Bone marrow (tissue), 2 donors: ENCODE results near the gene SFSWAP.
"Not testable (repeated sequence)": the region's sequence is repeated elsewhere in the genome, so short reads cannot be mapped to it uniquely, and the experiment has no call there.

Source experiments
- DNase-seq, 2 donors: peaks; one replicate each; lab custom pipeline; 2025; lab: John Stamatoyannopoulos, UW

The SFSWAP gene

GRCh38 chr12:131679816-131680215 is 31.1 kb upstream of the SFSWAP start:
- not testable (repeated sequence) for DNase-seq

DNA sequence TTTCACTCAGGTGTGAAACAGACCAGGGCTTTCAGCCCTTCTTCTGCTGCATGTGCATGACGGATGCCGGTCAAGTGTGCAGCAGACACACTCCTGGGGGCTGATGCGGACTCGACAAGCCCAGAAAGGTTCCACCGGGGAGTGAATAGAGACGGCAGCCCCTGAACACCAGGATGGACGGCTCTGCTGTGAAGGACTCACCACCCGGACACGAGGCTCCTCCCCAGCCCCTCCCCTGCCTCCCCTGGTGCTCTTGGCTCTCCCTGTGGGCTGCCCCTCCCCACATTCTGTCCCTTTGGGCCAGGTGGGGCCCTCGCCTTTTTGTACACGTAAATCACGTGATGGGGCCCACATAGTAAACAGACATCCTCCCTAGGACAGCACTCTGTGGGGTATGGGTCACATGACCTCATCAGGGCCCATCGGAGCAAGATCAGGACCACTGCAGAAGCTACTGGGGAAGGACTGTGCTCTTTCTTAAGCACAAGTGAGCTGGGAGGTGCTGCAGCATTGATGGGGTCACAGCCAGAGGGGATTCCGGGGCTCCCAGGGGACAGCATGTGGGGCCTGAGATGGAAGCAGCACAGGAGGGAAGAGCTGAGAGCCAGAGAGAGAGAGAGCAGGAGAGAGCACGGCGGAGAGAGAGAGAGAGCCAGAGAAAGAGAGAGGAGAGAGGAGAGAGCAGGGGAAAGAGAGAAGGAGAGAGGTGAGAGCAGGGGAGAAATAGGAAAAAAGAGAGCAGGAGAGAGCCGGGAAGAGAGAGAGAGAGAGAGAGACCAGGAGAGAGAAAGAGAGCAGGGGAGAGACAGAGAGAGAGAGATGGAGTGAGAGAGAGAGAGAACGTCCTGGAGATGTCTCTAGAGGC is 30.3 kb upstream of the SFSWAP start:
- DNase-seq, result not testable (repeated sequence)

DNA sequence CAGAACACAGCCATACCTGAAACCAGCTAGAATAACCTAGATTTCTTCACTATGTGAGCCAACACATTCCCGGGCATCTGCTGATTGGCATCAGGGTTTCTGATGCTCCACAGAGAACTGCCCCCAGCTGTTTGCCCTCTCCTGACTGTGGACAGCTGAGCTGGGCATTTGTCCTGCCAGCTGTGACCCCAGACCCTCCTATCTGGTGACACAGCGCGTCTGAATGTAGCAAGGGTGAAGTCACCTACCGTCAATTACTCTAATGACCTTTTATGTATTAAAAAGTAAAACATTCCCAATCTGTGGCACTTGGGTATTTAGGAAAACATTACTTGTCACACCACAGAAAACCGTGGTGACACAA is 29.7 kb upstream of the SFSWAP start:
- no peak for DNase-seq

DNA sequence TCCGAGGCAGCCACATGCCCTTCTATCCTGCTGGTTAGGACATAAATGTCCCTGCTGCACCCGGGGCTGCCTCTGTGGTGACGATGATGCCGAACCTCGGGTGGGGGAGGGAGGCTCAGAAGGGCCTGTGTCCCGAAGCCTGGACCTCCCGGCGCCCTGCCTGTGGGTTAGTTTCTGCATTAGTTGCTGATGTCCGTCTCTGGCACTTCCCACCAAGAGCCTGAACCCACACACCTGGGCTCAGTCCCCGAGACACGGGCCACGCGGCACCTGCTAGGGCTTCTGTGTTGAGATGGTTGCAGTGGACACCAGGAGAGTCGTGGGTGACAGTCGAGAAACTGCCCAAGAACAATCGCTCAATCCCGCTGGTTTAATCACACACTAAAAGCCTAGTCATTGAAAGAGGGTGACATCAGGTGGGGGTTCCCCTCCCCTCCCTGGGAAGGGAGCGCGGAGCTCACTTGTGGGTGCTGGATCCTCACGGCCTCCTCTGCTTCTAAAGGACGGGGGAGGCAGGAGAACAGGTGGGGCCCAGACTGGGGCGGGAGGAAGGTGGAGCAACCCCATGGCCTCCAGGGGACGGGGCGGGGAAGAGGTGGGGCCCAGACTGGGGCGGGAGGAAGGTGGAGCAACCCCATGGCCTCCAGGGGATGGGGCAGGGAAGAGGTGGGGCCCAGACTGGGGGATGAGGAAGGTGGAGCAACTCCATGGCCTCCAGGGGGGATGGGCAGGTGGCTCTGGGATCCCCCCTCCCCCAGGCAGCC is 29.0 kb upstream of the SFSWAP start:
- peak; percentile 13 to 51 for DNase-seq

DNA sequence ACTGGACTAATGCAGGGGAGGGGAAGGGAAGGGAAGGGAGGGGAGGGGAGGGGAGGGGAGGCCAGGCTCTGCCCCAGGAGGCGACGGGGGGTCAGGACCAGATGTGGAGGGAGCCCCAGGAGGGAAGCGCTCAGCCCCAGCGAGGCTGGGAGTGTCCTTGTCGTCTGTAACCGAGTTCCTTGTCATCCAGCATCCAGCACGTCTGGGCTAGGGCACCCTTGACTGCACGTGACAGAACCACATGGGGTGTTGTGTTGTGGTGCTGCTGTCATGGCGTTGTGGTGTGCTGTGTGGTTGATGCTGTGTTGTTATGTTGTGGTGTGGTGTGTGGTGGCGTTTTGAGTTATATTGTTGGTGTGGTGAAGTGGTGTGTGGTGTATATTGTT is 28.4 kb upstream of the SFSWAP start:
- no peak for DNase-seq

GRCh38 chr12:131683266-131684014 is 27.4 kb upstream of the SFSWAP start:
- DNase-seq, result no peak

- DNase-seq, result no peak
Measured at GRCh38 chr12:131684015-131684725, 26.7 kb upstream of the SFSWAP start.

DNA sequence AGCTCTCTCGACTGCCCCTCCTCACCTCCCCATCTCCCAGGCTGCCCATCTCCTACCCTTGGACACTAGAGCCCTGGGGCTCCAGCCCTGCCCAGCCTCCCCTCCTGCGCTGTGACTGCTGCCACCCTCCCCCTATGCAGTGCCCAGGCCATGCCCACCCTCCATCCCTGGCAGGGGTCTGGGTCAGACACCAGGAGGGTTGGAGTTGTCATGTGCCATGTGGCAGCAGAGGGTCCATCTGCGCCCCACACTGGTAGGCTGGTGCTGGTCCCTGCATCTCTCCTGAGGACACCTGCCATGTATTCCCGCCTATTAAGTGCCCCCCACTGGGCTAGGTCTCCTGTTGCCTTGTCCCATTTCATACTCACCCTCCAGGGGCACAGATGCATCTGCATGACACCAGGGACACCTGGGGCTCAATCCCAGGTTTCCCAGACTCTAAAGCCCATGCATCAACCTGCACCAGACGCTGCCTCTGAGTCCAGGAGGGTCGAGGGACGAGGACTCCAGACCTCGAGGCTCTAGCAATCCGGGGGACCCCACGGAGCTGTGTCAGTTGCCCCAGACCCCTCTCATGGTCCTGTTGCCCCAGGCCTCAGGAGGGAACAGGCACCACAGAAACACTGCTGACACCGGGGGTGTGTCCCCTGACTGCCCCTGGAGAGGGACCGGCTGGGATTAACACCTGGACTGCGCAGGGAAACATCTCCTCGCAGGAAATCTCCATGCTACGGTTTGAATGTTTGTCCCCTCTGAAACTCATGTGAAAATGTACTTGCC is 23.4 kb upstream of the SFSWAP start:
- no peak for DNase-seq

- DNase-seq, result no peak
Measured at GRCh38 chr12:131688131-131688844, 22.6 kb upstream of the SFSWAP start.

- no peak for DNase-seq
Measured at GRCh38 chr12:131688845-131689154, 22.1 kb upstream of the SFSWAP start.

DNA sequence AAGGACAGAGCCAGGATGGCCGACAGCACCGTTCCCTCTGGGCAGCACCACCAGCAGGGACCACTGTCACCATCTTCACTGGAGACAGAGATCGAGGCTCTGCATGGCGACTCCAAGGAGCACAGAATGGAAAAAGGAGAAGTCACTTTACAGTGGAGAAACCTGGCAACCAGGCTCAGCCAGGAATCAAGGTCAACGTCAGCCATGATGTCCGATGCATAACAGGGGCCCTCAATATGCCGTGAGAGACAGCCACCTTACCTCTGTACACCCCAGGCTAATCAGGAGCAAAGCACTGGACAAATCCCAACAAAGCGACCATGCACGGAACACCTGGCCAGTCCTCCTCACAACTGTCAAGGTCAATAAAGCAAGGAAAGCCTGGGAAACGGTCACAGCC is 20.6 kb upstream of the SFSWAP start:
- no peak for DNase-seq

GRCh38 chr12:131692431-131692830 is 18.5 kb upstream of the SFSWAP start:
- DNase-seq, result no peak

DNA sequence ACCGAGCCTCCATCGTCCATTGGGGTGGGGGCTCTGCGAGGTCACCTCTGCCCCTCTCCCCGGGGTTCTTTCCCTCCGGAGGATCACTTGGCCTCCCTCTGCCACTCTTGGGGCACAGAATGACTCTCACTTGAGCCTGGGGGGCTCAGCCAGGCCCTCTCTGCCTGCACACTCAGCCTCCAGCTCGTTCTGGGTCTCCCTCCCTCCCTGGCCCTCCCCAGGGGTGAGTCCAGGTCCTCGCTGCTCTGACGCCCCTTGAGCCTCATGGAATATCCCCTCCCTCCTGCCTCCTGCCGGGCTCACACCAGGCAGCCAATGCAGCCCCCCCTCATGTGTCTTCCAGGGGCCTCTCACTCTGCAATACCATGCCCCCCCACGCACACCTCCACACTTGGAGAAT is 17.7 kb upstream of the SFSWAP start:
- DNase-seq, result no peak

- DNase-seq, result no peak
Measured at GRCh38 chr12:131694116-131694838, 16.6 kb upstream of the SFSWAP start.

- DNase-seq, result no peak
Measured at GRCh38 chr12:131695968-131696367, 14.9 kb upstream of the SFSWAP start.

DNA sequence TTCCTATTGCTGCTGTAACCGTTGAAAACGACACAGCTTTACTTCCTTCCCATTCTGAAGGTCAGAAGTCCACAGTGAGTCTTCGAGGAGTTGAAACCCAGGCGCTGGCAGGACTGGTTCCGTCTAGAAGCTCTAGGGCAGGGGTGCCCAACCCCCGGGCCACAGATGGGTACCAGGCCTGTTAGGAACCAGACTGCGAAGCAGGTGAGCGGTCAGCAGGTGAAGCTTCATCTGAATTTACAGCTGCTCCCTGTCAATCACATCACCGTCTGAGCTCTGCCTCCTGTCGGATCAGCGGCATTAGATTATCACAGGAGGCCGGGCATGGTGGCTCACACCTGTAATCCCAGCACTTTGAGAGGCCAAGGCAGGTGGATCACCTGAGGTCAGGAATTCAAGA is 12.6 kb upstream of the SFSWAP start:
- no peak for DNase-seq

- no peak for DNase-seq
Measured at GRCh38 chr12:131699434-131699833, 11.5 kb upstream of the SFSWAP start.

GRCh38 chr12:131700271-131700670 is 10.6 kb upstream of the SFSWAP start:
- DNase-seq, result no peak

GRCh38 chr12:131701705-131702572 is 9.0 kb upstream of the SFSWAP start:
- no peak for DNase-seq
